Measurements from ENCODE around the gene PGS1. TPM values are rescaled to one million over a fixed set of nuclear protein-coding genes. Genes with fewer than 3 reads are reported as not detected.
"Not testable (repeated sequence)": the region's sequence is repeated elsewhere in the genome, so short reads cannot be mapped to it uniquely, and the experiment has no call there.

The PGS1 gene
- 13.9 and 40.2 TPM in 2 replicates for total RNA-seq (ENCODE audit: low replicate concordance)

GRCh38 chr17:78378225-78379130, at the start of gene PGS1:
Gene PGS1, plus strand, starts transcription at chr17:78378649. Its CDS starts 17 bp downstream, at chr17:78378666.
- TF ChIP-seq CTCF (IDR thresholded peaks at IDR 0.05; ENCODE audit: insufficient read depth, low read length): no peak
- DNase-seq (ENCODE audit: low read depth): peak; percentile 71
- H3K4me3 ChIP-seq (ENCODE audit: low read depth, low read length): peak within 1 kb of the TSS; percentile 88

- H3K4me3 ChIP-seq (ENCODE audit: low read depth, low read length): no peak overlapping the region
- TF ChIP-seq CTCF (IDR thresholded peaks at IDR 0.05; ENCODE audit: insufficient read depth, low read length): no peak
These were observed 49.0 kb upstream of the PGS1 start for GRCh38 chr17:78329263-78330059.

GRCh38 chr17:78330570-78331224, 47.8 kb upstream of the PGS1 start:
- TF ChIP-seq CTCF (IDR thresholded peaks at IDR 0.05; ENCODE audit: insufficient read depth, low read length): no peak
- DNase-seq (ENCODE audit: low read depth): no peak
- no peak overlapping the region for H3K4me3 ChIP-seq (ENCODE audit: low read depth, low read length)

More at GRCh38 chr17:78329263-78330059, 49.0 kb upstream of the PGS1 start:
- peak; percentile 64 for DNase-seq (ENCODE audit: low read depth)

- H3K4me3 ChIP-seq (ENCODE audit: low read depth, low read length); DNase-seq (ENCODE audit: low read depth): not testable (repeated sequence)
These were observed 47.1 kb upstream of the PGS1 start for GRCh38 chr17:78331355-78331754.

GRCh38 chr17:78332991-78333390, 45.5 kb upstream of the PGS1 start:
- H3K4me3 ChIP-seq (ENCODE audit: low read depth, low read length): no peak overlapping the region
- DNase-seq (ENCODE audit: low read depth): no peak
- no peak for TF ChIP-seq CTCF (IDR thresholded peaks at IDR 0.05; ENCODE audit: insufficient read depth, low read length)

- H3K4me3 ChIP-seq (ENCODE audit: low read depth, low read length): no peak overlapping the region
- DNase-seq (ENCODE audit: low read depth): no peak
- TF ChIP-seq CTCF (IDR thresholded peaks at IDR 0.05; ENCODE audit: insufficient read depth, low read length): no peak
These were observed 43.2 kb upstream of the PGS1 start for GRCh38 chr17:78335209-78335608.

Data from fibroblast of the aortic adventitia (primary cell).